Caco-2 (cell line): Measurements from ENCODE around the gene CISD3. TPM values are rescaled to one million over a fixed set of nuclear protein-coding genes. Genes with fewer than 3 reads are reported as not detected.

ENCODE experiments used
- BruUV-seq: library from RNA; stranded (reverse); fragments of 400-500 nt; replicated peaks from 2 replicates; lab custom pipeline; 2021; lab: Mats Ljungman, UMichigan
- CTCF ChIA-PET: fragments of 300-600 bp; sonication (Branson Sonifier 250); formaldehyde crosslinking; loops from one replicate; lab custom pipeline; 2022; ENCODE audit warnings: antibody characterized with exemption; lab: Charles Lee
- POLR2A ChIA-PET: fragments of 300-600 bp; sonication (Branson Sonifier 250); formaldehyde crosslinking; loops from one replicate; lab custom pipeline; 2022; ENCODE audit warnings: antibody characterized with exemption; lab: Charles Lee
- DNase-seq, 2 experiments: peaks; one replicate each; pipeline versions ENCODE4 v3.0.0 to v3.0.0-alpha.2; 2020 to 2022
- H3K27me3 ChIP-seq: replicated peaks from 2 replicates; pipeline ENCODE4 v1.6.0; 2011; ENCODE audit warnings: low read length; ENCODE audit not compliant: control insufficient read depth, insufficient read depth
- H3K36me3 ChIP-seq: 2 replicates; pipeline ENCODE4 v1.5.1; 2011; ENCODE audit warnings: low read length; ENCODE audit not compliant: control insufficient read depth, insufficient read depth
- H3K4me1 ChIP-seq: fragments of 250-450 bp; sonication (Bioruptor Pico); 2 replicates; pipeline ENCODE4 v1.5.1; 2020; ENCODE audit warnings: mild to moderate bottlenecking
- H3K4me3 ChIP-seq: 2 replicates; pipeline ENCODE4 v1.5.1; 2011; ENCODE audit warnings: low read depth, mild to moderate bottlenecking, control low read depth, low read length
- H3K9me3 ChIP-seq: fragments of 250-450 bp; sonication (Bioruptor Pico); 2 replicates; pipeline ENCODE4 v1.5.1; 2020; ENCODE audit warnings: mild to moderate bottlenecking, moderate library complexity
- H3K27ac Mint-ChIP-seq: one replicate; pipeline ENCODE4 v1.8.0; 2022; ENCODE audit warnings: mixed read lengths; ENCODE audit not compliant: unreplicated experiment
- H3K27me3 Mint-ChIP-seq: one replicate; pipeline ENCODE4 v1.8.0; 2022; ENCODE audit warnings: mixed read lengths; ENCODE audit not compliant: insufficient read depth, unreplicated experiment
- H3K36me3 Mint-ChIP-seq: one replicate; pipeline ENCODE4 v1.8.0; 2022; ENCODE audit warnings: mild to moderate bottlenecking, mixed read lengths; ENCODE audit not compliant: insufficient read depth, unreplicated experiment
- H3K4me1 Mint-ChIP-seq: one replicate; pipeline ENCODE4 v1.8.0; 2022; ENCODE audit warnings: low read depth, mixed read lengths; ENCODE audit not compliant: unreplicated experiment
- H3K4me3 Mint-ChIP-seq: one replicate; pipeline ENCODE4 v1.8.0; 2022; ENCODE audit warnings: mild to moderate bottlenecking, moderate library complexity, mixed read lengths; ENCODE audit not compliant: unreplicated experiment
- H3K9me3 Mint-ChIP-seq: one replicate; pipeline ENCODE4 v1.8.0; 2022; ENCODE audit warnings: mixed read lengths; ENCODE audit not compliant: unreplicated experiment
- intact Hi-C: fragments of 100-400 bp; cut with micrococcal nuclease; formaldehyde crosslinking; loops from one replicate; pipeline ENCODE4 v1.10.0; 2022; ENCODE audit not compliant: unreplicated experiment
- total RNA-seq: library from RNA; stranded (reverse); gene quantifications from 2 replicates; pipeline ENCODE4 v1.2.3, GENCODE V29; 2022
- TF ChIP-seq, protein P1 (sequence below), 2 experiments: fragments of 200-600 bp in 1 of 2; IDR thresholded peaks; 1 replicate in 1 of 2; 2 replicates in 1 of 2; pipeline versions ENCODE4 v1.5.1 to v1.8.0; 2011 to 2022; ENCODE audit warnings: antibody characterized with exemption in 1 of 2, control low read depth in 1 of 2, inconsistent platforms in 1 of 2, low read depth in 1 of 2, low read length in 1 of 2, mild to moderate bottlenecking in 1 of 2, moderate library complexity in 1 of 2; ENCODE audit not compliant: insufficient read depth in 1 of 2, severe bottlenecking in 1 of 2, unreplicated experiment in 1 of 2

CISD3 gene
- total RNA-seq, 1 experiment from 2014 or later = 16.6 TPM

- Mint-ChIP-seq H3K4me1 (peaks cover 28% of the 10 kb centered on the region), H3K27me3 (no peaks in the 10 kb centered on the region), H3K9me3 (no peaks in the 10 kb centered on the region), H3K36me3 (peaks cover 25% of the 10 kb centered on the region), H3K27ac (peak overlapping the region; percentile 81), H3K4me3 (peak overlapping the region; percentile 95)
- peak overlapping the region; percentile 62 for H3K4me3 ChIP-seq
- no peaks in the 10 kb centered on the region for H3K36me3 ChIP-seq
- H3K9me3 ChIP-seq = no peaks in the 10 kb centered on the region
- DNase-seq = peak in 1 of 2 experiments; percentile 58
- peaks cover 39% of the 10 kb centered on the region for H3K4me1 ChIP-seq
- H3K27me3 ChIP-seq = no peaks in the 10 kb centered on the region
- ChIA-PET POLR2A (no interaction called here), CTCF (no interaction called here)
- BruUV-seq = no TSS peak
- TF ChIP-seq, protein P1, sequence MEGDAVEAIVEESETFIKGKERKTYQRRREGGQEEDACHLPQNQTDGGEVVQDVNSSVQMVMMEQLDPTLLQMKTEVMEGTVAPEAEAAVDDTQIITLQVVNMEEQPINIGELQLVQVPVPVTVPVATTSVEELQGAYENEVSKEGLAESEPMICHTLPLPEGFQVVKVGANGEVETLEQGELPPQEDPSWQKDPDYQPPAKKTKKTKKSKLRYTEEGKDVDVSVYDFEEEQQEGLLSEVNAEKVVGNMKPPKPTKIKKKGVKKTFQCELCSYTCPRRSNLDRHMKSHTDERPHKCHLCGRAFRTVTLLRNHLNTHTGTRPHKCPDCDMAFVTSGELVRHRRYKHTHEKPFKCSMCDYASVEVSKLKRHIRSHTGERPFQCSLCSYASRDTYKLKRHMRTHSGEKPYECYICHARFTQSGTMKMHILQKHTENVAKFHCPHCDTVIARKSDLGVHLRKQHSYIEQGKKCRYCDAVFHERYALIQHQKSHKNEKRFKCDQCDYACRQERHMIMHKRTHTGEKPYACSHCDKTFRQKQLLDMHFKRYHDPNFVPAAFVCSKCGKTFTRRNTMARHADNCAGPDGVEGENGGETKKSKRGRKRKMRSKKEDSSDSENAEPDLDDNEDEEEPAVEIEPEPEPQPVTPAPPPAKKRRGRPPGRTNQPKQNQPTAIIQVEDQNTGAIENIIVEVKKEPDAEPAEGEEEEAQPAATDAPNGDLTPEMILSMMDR (IDR thresholded peaks at IDR 0.05; ENCODE audit: insufficient read depth in 1 of 2, low read depth in 1 of 2, low read length in 1 of 2, severe bottlenecking in 1 of 2, unreplicated experiment in 1 of 2) = no peak
- intact Hi-C loops = loop anchor here (2.0 to 10.0 kb wide), 2 partner anchors 17 to 987 kb away; no protein-coding TSS in a partner anchor
Observed at GRCh38 chr17:38701504-38702165, 28.5 kb upstream of the CISD3 start.

GRCh38 chr17:38702166-38702915, 27.8 kb upstream of the CISD3 start:
- Mint-ChIP-seq H3K27me3 (no peaks in the 10 kb centered on the region), H3K36me3 (peaks cover 25% of the 10 kb centered on the region), H3K27ac (peak overlapping the region; percentile 81), H3K4me1 (peaks cover 24% of the 10 kb centered on the region), H3K4me3 (peak overlapping the region; percentile 95), H3K9me3 (no peaks in the 10 kb centered on the region)
- DNase-seq = peak; percentile 89 to 92
- intact Hi-C loops = loop anchor here (2.0 to 10.0 kb wide), 2 partner anchors 16 to 988 kb away; no protein-coding TSS in a partner anchor
- no peaks in the 10 kb centered on the region for H3K9me3 ChIP-seq
- no peaks in the 10 kb centered on the region for H3K27me3 ChIP-seq
- no peaks in the 10 kb centered on the region for H3K36me3 ChIP-seq
- H3K4me3 ChIP-seq = peak overlapping the region; percentile 71
- H3K4me1 ChIP-seq = peaks cover 39% of the 10 kb centered on the region
- POLR2A ChIA-PET = no interaction called here
- TSS peak; percentile 83 for BruUV-seq
- CTCF ChIA-PET = no interaction called here
- TF ChIP-seq, protein P1 (IDR thresholded peaks at IDR 0.05; ENCODE audit: insufficient read depth in 1 of 2, low read depth in 1 of 2, low read length in 1 of 2, severe bottlenecking in 1 of 2, unreplicated experiment in 1 of 2) = no peak

- Histone ChIP-seq H3K36me3 (peaks cover 2% of the 10 kb centered on the region), H3K9me3 (no peaks in the 10 kb centered on the region), H3K4me1 (peaks cover 39% of the 10 kb centered on the region), H3K4me3 (peak overlapping the region; percentile 71), H3K27me3 (no peaks in the 10 kb centered on the region)
- peaks cover 25% of the 10 kb centered on the region for H3K36me3 Mint-ChIP-seq
- ChIA-PET POLR2A (no interaction called here), CTCF (no interaction called here)
- no peaks in the 10 kb centered on the region for H3K27me3 Mint-ChIP-seq
- no peak for DNase-seq
- TF ChIP-seq, protein P1 (IDR thresholded peaks at IDR 0.05; ENCODE audit: insufficient read depth in 1 of 2, low read depth in 1 of 2, low read length in 1 of 2, severe bottlenecking in 1 of 2, unreplicated experiment in 1 of 2) = no peak
- H3K4me1 Mint-ChIP-seq = peaks cover 24% of the 10 kb centered on the region
- TSS peak; percentile 60 for BruUV-seq
- peak overlapping the region; percentile 81 for H3K27ac Mint-ChIP-seq
- H3K4me3 Mint-ChIP-seq = peak overlapping the region; percentile 95
- intact Hi-C loops = loop anchor here (2.0 to 10.0 kb wide), 2 partner anchors 16 to 988 kb away; no protein-coding TSS in a partner anchor
- no peaks in the 10 kb centered on the region for H3K9me3 Mint-ChIP-seq
Observed at GRCh38 chr17:38702916-38703741, 27.0 kb upstream of the CISD3 start.
